Lung (tissue), 12 donors: ENCODE data around the gene XRCC1. TPM values are rescaled to one million over a fixed set of nuclear protein-coding genes. Genes with fewer than 3 reads are reported as not detected.

Experiments
- ATAC-seq: fragments of 200-7000 bp; cut with Tn5 transposase; one replicate; pipeline ENCODE4 v1.9.1; 2020; ENCODE audit warnings: moderate number of reproducible peaks; ENCODE audit not compliant: insufficient read depth, low FRiP score
- DNase-seq, 3 donors: peaks; one replicate each; pipeline ENCODE4 v3.0.0-alpha.2; 2013 to 2017
- H3K27ac ChIP-seq, 2 donors: one replicate each; pipeline ENCODE4 v1.5.1; 2013; ENCODE audit warnings: mild to moderate bottlenecking in 2 of 2, moderate library complexity in 2 of 2, control low read depth in 1 of 2, inconsistent platforms in 1 of 2, low read depth in 1 of 2, low read length in 1 of 2
- H3K27me3 ChIP-seq, 3 donors: one replicate each; pipeline ENCODE4 v1.5.1; 2013; ENCODE audit warnings: low read length in 2 of 3; ENCODE audit not compliant: control insufficient read depth in 3 of 3, insufficient read depth in 3 of 3
- H3K36me3 ChIP-seq, 4 donors: one replicate each; pipeline ENCODE4 v1.5.1; 2013; ENCODE audit warnings: low read length in 4 of 4, mild to moderate bottlenecking in 1 of 4, moderate library complexity in 1 of 4; ENCODE audit not compliant: control insufficient read depth in 4 of 4, insufficient read depth in 4 of 4
- H3K4me1 ChIP-seq, 5 donors: one replicate each; pipeline ENCODE4 v1.5.1; 2013; ENCODE audit warnings: low read length in 5 of 5, mild to moderate bottlenecking in 2 of 5, moderate library complexity in 1 of 5; ENCODE audit not compliant: control insufficient read depth in 5 of 5, insufficient read depth in 5 of 5
- H3K4me3 ChIP-seq: one replicate; pipeline ENCODE4 v1.5.1; 2013; ENCODE audit warnings: mild to moderate bottlenecking, control low read depth, moderate library complexity
- H3K9ac ChIP-seq, 2 donors: one replicate each; pipeline ENCODE4 v1.5.1; 2013; ENCODE audit warnings: low read length in 2 of 2, control low read depth in 1 of 2; ENCODE audit not compliant: insufficient read depth in 1 of 2
- H3K9me3 ChIP-seq, 4 donors: one replicate each; pipeline ENCODE4 v1.5.1; 2013; ENCODE audit warnings: low read length in 3 of 4, mild to moderate bottlenecking in 1 of 4, moderate library complexity in 1 of 4; ENCODE audit not compliant: control insufficient read depth in 4 of 4, insufficient read depth in 3 of 4
- CTCF ChIP-seq: IDR thresholded peaks from 2 replicates; pipeline ENCODE4 v1.5.1; 2012; ENCODE audit warnings: mild to moderate bottlenecking; ENCODE audit errors: control extremely low read depth, extremely low read depth
- WGBS, 2 donors: extraction: QIAGEN DNeasy Blood & Tissue Kit; methylation state at CpG; one replicate each; pipeline ENCODE4 v1.1.7; 2013; 5-methylcytosine and 5-hydroxymethylcytosine counted together
- polyA plus RNA-seq, 2 donors: library from polyadenylated mRNA; stranded (reverse); fragments of 200-250 nt; gene quantifications; one replicate each; pipeline ENCODE4 v1.2.1, GENCODE V29; 2013
- total RNA-seq, 2 donors: library from RNA; depleted of rRNA in 1 of 2; stranded (reverse); fragments of >200 nt in 1 of 2; gene quantifications; one replicate each; pipeline ENCODE4 v1.2.1, GENCODE V29; 2014 to 2021
- donor health status: control.
- donor health status: control.
- donor health status: Bipolar disorder and iron deficiency.
- donor health status: healthy.
- donor health status: DM: yes; HTN: yes; CAD: no.

The XRCC1 gene
- total and polyA plus RNA-seq, 4 donors = 15.4 to 32.2 (median 24.5) TPM

GRCh38 chr19:43532571-43532961 lies 42.8 kb downstream of the XRCC1 start:
- peaks cover 0 to 3% (median 1%) of the 10 kb centered on the region in 4 donors for H3K36me3 ChIP-seq
- no peak for TF ChIP-seq CTCF
- H3K4me3 ChIP-seq = peak overlapping the region; percentile 18
- no peaks in the 10 kb centered on the region for H3K27me3 ChIP-seq
- no peaks in the 10 kb centered on the region for H3K9me3 ChIP-seq
- H3K27ac ChIP-seq = peak overlapping the region; percentile 79 to 94
- DNase-seq (no peak), ATAC-seq (no peak)
- peaks cover 0 to 30% (median 3%) of the 10 kb centered on the region in 5 donors for H3K4me1 ChIP-seq
- peak overlapping the region in 1 of 2 donors; percentile 8 for H3K9ac ChIP-seq
- 0 to 1% methylated on average over 16 of the region's 16 CpGs for WGBS, 2 donors

GRCh38 chr19:43527860-43528622 lies 47.3 kb downstream of the XRCC1 start:
- H3K9ac ChIP-seq = no peak overlapping the region
- no peak overlapping the region for H3K4me3 ChIP-seq
- TF ChIP-seq CTCF = no peak
- no peaks in the 10 kb centered on the region for H3K36me3 ChIP-seq
- H3K4me1 ChIP-seq = peaks cover 0 to 33% (median 6%) of the 10 kb centered on the region in 5 donors
- no peaks in the 10 kb centered on the region for H3K9me3 ChIP-seq
- DNase-seq = peak in 2 of 3 donors; percentile 54 to 61
- WGBS, 2 donors = 46 to 65% methylated on average over 13 of the region's 13 CpGs
- H3K27ac ChIP-seq = peak overlapping the region in 1 of 2 donors; percentile 58
- H3K27me3 ChIP-seq = no peaks in the 10 kb centered on the region
- no peak for ATAC-seq

- H3K4me1 ChIP-seq = peaks cover 0 to 27% (median 6%) of the 10 kb centered on the region in 5 donors
- H3K9me3 ChIP-seq = no peaks in the 10 kb centered on the region
- DNase-seq (peak; percentile 74 to 80 (median 76)), ATAC-seq (peak; percentile 86)
- no peaks in the 10 kb centered on the region for H3K27me3 ChIP-seq
- peak within 1 kb of the TSS; percentile 48 to 83 for H3K9ac ChIP-seq
- 5 to 6% methylated on average over 50 to 54 of the region's 54 CpGs for WGBS, 2 donors
- H3K27ac ChIP-seq = peak within 1 kb of the TSS; percentile 61 to 80
- TF ChIP-seq CTCF = no peak
- H3K4me3 ChIP-seq = peak within 1 kb of the TSS; percentile 46
- H3K36me3 ChIP-seq = no peaks in the 10 kb centered on the region
Measured at GRCh38 chr19:43526884-43527859, 48.2 kb downstream of the XRCC1 start, which contains the start of gene ETHE1. ETHE1 (minus strand) TSS chr19:43527201; CDS start chr19:43527177, 24 bp downstream.
